Tongue (tissue), 2 donors: ENCODE data around the gene NACC2. TPM values are rescaled to one million over a fixed set of nuclear protein-coding genes. Genes with fewer than 3 reads are reported as not detected.

Source experiments
- DNase-seq: peaks from one replicate; pipeline ENCODE4 v3.0.0-alpha.2; 2015
- total RNA-seq: library from RNA; depleted of rRNA; stranded (reverse); fragments of >200 nt; gene quantifications from one replicate; pipeline ENCODE4 v1.2.3, GENCODE V29; 2014

The NACC2 gene
- total RNA-seq, 1 donor from 2014 or later: 9.8 TPM

DNA sequence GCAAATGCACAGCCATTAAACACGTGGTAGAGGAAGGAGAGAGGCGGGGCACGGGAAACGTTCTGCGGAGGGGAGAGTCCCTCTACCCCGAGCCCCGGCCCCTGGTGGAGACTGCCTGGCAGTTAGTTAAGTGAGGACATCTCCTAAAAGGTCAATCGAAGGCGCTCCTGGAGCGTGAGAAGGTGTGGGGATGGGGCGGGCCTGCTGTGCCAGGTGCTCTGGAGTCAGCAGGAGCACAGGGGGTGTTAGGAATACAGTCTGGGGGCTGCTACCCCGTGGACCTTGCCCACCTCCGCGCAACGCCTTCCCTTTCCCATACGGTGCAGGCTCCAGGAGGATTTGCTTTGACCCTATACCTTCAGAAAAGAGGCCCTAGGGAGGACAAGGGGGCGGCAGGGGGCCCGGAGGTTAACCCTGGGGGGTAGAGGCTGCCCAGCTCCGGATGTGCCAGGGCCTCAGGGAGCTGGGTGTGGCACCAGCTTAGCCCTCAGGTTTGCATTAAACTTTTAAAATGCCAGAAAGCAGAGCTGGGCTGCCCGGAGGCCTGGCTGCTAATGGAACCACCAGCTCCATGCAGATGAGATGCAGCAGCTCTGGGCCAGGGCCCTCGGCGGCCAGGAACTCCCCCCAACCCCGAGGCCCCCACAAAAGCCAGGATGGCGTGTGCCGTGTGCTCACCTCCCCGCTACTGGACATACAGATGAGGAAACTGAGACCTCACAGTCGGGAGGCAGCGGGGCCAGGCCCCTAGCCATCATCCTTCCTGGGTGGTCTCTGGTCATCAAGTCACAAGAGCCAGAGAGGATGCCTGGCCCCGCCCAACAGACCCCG, 39.2 kb downstream of the NACC2 start:
- no peak for DNase-seq

DNA sequence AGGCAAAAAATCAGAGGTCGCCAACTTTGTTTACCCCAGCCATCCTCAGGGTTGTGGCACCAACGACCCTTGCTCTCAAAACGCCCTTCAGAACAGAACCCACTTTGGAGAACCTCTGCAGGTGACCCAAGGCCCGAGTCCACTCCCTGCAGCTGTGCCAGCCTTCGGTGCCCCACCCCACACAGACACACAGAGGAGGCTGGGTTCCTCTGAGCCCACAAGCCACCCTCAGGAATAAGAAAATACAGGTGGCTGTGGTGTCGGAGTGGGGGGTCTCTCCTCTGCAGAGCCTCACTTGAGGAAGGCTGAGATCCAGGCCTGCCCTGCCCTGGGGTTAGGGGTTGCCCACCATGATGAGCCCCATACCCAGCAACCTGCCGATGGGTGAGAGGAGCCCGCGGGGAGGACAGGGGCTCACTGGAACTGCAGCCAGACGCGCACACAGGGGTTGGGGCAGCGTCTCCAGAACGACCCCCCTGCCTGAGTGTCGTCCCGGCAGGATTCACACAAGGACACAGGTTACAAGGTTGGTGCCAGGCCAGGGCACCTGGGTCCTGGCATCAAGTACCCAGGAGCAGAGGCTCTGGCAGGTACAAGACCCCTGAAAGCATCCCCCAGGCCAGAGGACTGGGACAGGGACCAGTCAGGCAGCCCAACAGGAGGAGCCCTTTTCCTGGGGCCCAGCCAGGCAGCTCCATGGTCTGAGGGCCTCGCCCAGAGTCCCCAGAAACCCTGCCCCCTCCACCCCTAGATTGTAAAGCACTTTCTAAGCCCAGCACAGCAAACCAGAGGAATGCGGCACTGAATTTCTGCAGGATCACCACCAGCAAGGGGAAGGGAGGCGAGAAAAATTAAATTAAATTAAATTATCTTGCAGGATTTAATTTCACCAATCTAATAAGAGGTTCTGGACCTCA, 40.0 kb downstream of the NACC2 start:
- DNase-seq: no peak

DNA sequence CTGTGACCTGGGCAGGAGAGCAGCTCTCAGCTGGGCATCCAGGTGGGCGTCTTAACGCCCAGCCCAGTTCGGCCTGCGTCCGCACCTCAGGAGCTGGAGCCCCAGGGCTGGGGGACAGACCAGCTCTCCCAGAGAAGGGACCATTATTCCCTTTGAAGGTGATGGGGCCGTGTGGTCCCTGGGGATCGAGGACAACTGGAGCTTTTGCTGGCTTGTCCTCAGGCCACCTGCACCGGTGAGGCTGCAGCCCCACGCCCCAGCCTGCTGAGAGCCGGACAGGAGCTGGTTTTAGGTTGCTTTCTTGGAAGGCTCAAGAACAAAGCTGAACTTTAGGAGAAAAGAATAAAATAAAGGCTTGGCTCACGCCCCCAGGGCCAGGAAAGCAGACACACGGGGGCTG, 40.9 kb downstream of the NACC2 start:
- DNase-seq: no peak

DNA sequence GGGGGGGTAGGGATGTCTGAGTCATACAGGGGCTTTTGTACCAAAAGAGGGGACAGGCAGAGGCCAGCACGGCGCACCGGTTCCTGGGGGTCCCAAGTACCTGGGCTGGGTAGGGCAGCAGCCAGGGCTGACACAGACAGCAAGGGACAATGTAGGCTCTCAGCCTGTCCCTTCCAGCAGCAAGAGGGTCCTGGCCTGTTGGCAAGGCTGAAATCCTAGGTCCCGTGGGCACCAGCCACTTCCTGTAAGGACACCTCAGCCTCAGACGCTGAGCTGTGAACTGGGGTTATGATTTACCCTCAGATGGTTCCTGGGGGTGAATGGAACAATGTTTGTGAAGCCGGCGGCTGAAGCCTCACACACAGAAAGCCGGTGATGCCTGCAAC, 41.3 kb downstream of the NACC2 start:
- no peak for DNase-seq

DNA sequence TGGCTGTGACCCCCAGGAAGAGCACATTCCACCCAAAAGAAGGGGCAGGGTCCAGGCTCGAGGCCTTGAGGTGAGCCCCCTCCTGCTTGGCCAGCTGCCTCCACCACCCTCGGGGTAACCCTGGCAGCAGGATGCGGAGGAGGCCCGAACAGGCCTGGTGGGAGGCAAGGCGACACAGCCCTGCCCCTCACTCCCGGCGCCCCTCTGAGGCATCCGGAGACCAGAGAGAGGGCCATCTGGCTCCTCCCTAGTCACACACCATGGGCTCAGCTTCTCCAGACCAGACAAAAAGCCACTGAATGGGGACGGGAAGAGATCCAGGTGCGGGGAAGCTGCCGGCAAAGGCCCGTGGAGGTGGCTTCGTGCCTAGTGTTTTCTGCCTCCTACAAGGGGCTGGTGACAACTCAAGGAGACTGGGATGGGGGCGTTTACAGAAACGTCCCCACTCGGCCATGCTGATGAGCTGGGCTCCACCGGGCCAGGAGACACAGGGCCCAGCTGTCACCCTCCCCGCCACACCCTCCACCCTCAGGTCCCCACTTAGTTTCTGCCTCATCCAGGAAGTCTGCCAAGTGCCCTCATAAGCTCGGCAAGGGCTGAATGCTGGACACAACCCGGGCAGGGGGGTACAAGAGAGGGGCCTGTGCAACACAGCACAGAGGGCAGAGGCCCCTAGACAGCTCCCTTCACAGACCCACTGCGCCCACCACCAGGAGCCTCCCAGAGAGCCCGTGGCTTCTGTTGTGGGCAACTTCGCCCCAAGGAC, 41.9 kb downstream of the NACC2 start:
- no peak for DNase-seq

DNA sequence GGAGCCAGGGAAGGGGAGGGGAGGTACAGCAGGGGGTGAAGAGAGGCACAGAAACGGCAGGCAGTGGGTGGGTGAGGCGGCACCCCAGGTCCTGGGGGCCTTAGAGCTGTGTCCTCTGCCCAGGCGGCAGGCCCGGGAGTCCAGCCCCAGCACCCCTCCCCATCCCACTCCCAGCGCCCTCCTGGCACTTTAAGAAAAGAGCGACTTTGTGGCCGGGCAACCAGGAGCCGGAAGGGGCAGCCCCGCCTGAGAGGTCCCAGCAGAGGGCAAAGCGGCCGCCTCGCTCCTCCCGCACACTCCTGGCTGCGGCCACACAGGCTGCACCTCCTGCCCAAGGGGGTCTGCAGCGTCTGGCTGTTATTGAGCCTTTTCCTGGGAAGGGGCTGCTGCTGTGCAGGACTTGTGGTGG, 42.6 kb downstream of the NACC2 start:
- no peak for DNase-seq

DNA sequence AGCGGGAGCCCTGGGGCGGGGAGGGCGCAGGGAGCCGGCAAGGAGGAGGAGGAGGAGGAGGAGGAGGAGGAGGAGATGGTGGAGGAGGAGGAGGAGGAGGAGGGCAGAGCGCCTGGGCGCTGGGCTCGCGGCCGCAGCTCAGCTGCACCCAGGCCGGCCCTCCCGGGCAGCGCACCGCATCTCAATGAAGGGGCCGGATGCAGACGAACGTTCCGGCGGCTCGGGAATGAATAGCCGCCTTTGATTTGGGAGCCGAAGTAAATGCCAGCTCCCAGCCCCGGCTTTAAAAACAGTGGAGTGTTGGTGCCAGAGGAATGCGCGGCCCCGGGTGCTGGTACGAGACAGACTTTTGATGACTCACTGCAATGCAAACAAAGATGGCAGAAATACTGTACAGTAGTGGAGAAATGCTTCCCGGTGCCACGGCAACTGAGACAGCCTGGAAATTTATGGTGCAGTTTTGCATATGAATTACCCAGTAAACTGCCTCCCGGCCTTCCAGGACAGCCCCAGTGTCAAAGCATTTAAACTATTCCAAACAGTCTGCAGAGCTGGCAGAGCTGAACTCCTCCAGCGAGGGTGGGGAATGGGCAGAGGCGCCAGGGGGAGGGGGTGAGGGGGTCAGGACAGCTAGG, 43.1 kb downstream of the NACC2 start:
- peak; percentile 90 for DNase-seq

DNA sequence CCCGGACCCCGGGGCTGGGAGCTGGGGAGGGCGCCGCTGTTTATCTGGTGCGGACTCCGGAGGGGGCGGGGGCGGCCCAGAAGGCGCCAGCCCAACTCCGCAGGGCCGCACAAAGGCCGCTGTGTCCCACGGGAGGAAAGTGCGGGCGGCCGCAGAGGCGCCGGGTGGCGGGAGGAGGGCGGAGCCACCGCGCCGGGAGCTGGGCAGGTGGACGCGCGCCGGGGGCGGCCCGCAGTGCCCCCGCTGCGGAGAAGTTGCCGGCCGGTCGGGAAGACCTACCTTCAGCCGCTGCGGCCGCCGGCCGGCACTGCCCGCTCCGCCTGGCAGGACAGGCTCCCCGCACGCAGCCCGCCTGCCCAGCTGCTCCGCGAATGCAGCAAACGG, 43.6 kb downstream of the NACC2 start:
- DNase-seq: peak; percentile 40

DNA sequence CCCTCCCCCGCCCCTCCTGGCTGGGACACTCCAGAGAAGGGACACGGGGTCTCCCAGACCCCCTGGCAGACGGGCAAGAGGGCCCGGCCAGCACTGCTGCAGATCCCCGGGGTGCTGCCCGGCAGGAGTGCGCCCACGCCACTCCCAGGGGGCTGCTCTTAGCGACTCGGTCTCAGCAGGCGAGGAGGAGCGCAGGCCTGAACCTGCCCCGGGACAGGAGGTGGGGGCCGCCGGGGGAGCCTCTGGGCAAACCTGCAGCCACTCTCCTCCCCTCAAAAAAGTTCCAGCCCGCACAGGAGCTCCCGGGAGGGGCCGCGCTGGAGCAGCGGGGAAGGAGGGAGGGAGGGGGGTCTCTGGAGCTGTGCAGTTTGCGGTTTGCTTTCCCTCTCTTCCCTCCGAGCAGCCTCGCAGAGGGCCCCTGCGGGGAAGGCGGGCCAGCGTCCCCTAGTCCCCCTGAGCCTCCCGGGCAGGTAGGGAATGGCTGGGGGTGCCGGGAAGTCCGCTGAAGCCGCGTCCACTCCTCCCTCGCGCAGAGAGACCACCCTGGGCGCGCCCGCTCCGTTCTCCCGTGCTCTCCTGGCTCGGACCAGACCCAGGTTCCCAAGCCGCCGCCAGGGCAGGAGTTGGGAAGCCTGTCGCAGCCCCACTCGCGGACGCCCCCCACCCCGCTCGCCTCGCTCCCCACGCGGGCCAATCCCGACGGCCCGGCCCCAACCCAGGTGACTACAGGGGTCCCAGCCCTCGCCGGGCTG, 44.2 kb downstream of the NACC2 start:
- peak; percentile 43 for DNase-seq

DNA sequence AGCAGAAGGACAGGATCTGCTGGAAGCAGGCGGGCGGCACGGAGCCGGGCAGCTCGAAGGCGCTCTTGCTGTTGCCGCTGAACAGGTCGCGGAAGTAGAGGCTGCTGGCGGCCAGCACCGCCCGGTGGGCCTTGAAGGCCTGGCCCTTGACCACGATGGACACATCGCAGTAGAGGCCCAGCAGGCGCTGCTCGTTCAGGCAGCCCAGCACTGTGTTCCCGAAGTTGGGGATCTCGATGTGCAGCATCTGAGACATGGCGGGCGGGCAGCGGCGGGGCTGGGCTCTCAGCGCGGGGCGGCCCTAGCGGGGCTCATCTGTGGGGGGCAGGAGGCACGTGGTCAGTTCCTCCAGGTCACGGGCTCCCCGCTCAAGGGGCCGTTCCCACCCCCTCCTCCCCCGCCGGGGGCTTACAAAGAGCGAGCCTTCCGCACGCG, 44.8 kb downstream of the NACC2 start:
- no peak for DNase-seq

DNA sequence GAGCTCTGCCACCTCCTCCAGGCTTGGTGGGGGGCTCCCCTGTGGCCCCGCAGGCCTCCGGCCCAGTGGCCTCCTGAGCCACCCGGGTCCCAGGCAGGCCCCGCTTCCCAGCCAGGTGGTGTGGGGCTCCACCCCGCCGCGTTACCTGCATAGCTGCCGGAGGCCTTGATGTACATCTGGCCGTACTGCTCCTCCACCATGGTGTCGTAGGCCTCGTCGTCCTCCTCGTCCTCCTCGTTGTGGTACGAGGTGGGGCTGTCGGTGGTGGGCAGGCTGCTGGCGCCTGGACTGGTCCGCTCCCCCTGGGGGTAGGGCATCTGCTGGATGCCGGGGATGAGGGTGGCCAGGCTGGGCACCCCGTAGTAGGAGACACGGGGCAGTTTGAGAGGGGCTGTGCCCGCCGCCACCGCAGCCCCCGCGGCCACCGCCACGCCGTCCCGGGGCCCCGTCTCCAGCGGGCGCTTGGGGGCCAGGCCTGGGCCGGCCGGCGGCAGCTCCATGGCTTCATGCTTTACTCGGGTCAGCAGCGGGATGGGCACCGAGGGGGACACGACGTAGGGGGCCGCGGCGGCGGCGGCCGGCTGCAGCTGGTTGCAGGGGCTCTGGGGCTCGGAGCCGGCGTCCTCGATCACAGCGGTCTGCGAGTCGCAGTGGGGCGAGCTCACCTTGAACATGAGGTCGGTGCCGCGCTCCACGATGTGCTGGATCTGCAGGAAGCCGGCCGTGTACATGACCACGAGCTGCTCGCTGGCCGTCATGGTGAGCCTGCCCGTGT, 45.4 kb downstream of the NACC2 start:
- no peak for DNase-seq

DNA sequence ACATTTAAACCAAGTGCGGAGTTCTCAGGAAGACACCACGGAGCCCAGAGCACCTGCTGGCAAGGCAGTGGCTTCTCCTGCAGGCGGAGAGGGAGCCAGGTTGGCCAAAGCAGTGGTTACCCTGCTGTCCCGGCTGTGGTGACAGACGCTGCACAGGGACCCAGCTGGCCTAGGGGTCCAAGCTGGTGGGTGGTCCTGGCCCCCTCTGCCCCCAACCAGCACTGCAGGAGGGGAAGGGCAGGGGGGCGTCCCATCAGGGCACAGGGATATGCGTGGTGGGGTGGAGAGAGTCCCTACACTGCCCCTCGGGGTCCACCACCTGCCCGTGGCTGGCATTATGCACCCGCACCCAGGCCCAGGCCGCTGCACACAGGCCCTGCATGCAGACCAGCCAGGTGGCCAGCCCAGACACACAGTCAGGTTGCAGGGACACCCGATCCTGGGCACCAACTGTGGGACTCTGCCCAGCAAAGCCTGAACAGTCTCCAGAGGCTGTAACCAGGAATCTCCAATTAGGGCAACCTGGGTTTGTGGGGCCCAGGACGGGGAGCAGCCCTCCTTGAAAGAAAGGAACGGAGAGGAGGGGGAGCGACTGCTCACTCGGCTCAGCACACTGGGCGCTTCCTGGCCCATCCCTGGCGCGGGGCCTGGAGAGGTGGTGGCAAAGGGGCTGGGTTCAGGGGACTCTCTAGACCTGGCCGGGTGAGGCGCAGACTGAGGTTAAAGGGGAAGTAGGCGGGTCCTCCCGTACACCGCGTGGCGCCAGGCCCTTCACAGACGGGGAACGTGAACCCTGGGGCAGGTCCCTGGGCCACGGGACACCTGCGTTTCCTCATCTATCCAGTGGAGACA, 46.3 kb downstream of the NACC2 start:
- no peak for DNase-seq

DNA sequence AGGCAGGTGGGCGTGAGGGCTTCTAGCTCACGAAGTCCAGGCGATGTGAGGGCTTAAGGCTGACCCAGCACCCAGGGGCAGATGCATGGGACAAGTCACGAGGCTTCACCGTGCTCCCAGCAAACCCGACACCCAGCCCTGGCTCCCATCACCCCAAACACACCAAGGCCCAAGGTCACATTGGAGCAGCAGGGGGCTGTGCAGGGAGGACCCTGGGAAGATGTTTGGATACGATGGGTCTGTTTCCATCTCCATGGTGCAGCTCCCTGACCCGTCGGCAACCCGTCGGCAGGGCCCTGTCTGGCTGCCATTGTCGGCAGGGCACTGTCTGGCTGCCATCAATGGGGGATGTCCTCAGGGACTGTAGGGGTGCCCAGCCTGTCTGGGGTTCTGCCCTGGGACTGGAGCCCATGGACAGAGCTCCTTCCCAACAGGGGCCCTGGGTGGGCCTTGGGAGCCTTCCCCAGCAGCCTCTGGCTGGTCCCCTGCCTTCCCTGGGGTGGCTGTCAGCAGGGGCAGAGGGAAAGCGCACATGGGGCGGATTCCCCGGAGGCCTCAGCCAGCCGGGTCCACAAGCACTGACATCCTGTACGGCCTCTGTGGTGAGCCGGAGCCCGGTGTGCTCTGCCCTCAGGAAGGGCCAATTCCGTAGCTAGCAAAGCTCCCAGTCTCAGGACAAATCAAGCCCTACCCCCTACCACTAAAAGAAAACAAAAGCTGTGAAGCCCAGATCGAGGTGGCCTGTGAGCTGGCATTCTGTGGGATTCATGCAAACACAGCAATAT, 47.1 kb downstream of the NACC2 start:
- no peak for DNase-seq

DNA sequence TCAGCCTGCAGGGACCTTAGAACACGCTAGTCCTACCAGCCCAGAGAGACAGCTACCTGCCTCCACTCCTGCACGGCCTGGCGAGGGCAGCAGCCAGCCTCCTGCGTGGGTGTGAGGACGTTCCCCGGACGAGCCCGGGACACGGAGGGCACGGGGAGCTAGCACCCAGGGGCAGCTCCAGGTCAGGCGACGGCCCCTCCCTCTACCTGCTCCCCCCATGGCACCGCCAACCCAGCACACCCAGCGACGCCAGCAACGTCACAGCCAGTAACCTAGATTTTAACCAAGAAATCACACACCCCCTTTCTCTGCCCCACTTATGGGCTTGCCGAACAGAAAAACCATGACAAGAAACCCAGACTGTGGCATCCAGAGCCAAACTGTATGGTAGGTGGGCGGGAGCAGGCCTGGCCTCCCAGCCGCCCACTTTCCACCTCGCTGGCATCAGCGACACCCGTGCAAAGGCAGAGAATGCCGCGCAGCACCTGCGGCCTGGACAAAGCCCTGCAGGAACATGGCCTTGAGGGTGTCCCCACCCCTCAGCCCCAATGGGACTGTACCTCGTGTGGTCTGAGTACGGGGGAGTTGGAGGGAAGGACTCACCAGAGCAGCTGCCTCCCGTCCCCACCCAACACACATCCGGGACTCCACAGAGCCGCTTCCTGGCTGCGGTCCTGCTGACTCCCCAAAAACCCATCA, 47.9 kb downstream of the NACC2 start:
- no peak for DNase-seq

DNA sequence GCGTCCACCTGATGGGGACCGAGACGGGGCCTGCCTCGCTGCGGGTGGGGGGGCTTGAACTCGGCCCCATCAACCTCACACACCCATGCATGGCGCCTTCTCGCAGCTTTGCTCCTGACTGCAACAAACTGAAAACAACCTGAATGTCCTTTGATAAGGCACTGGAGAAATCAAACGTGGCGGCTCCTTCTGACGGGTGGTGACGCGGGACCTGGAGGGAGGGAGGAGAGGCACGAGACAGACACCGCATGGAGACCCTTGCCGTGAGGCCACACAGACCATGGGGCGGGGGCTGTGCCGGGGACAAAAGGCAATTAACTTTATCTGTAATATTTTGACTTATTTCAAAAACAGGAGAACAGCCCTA, 48.6 kb downstream of the NACC2 start:
- no peak for DNase-seq

DNA sequence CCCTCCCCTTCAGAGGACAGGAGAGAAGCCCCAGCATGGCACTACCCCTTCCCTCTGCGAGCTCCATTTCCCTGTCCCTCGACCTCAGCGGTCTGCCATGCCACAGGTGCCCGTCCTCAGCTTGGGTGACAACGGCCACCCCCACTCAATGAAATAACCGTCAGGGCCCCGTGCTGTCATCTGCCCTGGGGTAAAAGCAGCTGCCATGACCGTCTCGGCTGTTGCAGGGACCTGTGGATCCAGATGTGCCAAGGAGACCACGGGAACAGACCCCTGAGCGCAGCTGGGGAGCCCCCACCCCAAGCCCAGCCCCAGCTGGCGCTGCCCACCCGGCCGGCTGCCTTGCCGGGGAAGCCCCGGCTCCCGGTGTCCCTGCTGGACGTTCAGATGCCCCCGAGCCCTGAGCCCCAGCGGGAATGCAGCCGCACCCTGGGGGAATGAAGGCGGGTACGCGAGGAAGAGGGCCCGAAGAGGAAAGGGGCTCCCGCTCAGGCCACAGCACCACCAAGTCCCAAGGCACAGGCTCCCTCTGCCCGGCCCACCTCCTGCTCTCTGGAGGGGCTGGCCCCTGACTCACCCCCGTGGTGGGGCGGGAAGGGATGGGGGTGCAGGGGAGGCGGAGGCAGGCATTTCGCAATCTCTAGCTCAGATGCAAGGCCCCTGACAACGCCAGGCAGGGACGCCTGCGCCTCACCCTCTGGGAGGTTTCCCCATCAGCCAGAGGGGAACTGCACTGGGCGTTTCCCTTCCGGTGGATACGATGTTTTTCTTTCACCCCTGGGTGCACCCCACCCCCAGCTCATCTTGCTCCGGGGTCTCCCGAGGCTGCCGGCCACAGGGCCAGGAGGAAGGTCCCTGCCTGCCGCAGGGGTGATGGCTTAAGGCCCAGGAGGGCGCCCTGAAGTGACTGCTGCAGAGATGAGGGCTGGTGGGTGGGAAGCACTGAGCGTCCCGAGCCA, 49.2 kb downstream of the NACC2 start:
- no peak for DNase-seq
